ENCODE results near the gene TLL2.

Gene TLL2

DNA sequence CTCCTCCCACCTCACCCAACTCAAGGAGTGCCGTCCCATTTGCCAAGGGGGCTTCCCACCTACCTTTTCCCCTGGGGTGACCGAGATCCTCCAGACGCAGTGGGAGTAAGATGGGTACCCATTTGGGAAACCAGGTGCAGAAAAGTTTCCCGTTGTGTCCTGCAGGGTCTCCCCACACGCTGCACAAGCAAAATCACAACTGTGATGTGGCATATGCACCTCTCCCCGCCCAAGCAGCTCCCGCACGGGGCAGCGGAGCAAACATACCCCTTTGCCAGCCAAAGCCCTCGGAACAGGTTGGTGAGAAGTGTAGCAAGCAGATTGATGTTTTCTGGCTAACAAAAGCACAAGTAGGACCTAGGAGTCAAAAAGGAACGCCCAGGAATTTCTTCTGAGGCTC is 103.4 kb downstream of the TLL2 start:
- no peaks in the 10 kb centered on the region for H3K9me3 ChIP-seq (ENCODE audit: control insufficient read depth, low read length)
- H3K4me2 ChIP-seq (ENCODE audit: low read length) = no peak overlapping the region
- H3K36me3 ChIP-seq (ENCODE audit: control insufficient read depth, insufficient read depth, low read length) = no peaks in the 10 kb centered on the region
- no peaks in the 10 kb centered on the region for H3K79me2 ChIP-seq
- H3K4me1 ChIP-seq = no peaks in the 10 kb centered on the region
- H3K27me3 ChIP-seq (ENCODE audit: control insufficient read depth, insufficient read depth, low read length) = no peaks in the 10 kb centered on the region
- no peak overlapping the region for H3K4me3 ChIP-seq (ENCODE audit: low read depth, low read length)
- H2AFZ ChIP-seq = no peak overlapping the region
- H3K27ac ChIP-seq = no peak overlapping the region
- TF ChIP-seq CTCF (IDR thresholded peaks at IDR 0.05) = no peak
- no peak overlapping the region for H3K9ac ChIP-seq

DNA sequence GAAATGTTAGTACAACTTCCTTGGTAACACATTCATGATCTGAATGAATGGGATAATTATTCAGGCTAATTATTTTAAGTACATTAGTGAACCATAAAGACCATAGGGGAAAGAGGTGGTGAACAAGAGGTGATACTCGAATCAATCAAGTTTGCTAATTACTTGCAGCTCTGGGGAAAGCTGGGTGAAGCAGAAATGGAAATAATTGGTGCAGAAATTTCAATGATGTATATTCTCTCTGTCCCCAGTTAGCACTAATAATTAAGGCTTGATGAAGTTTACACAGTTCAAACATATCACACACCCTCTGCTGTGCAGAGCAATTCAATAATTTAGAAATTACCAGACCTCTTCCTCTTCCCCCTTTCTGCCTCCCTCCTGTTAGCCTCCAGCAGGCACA is 105.5 kb downstream of the TLL2 start:
- Histone ChIP-seq H3K79me2 (no peaks in the 10 kb centered on the region), H3K4me1 (no peaks in the 10 kb centered on the region), H3K36me3 (ENCODE audit: control insufficient read depth, insufficient read depth, low read length) (no peaks in the 10 kb centered on the region), H2AFZ (no peak overlapping the region), H3K9ac (no peak overlapping the region), H3K4me3 (ENCODE audit: low read depth, low read length) (no peak overlapping the region), H3K27me3 (ENCODE audit: control insufficient read depth, insufficient read depth, low read length) (no peaks in the 10 kb centered on the region), H3K4me2 (ENCODE audit: low read length) (no peak overlapping the region), H3K27ac (no peak overlapping the region), H3K9me3 (ENCODE audit: control insufficient read depth, low read length) (no peaks in the 10 kb centered on the region)
- no peak for TF ChIP-seq CTCF (IDR thresholded peaks at IDR 0.05)

- Histone ChIP-seq H3K9ac (no peak overlapping the region), H3K36me3 (ENCODE audit: control insufficient read depth, insufficient read depth, low read length) (no peaks in the 10 kb centered on the region), H3K4me3 (ENCODE audit: low read depth, low read length) (no peak overlapping the region), H3K27ac (no peak overlapping the region), H3K9me3 (ENCODE audit: control insufficient read depth, low read length) (no peaks in the 10 kb centered on the region), H3K4me1 (no peaks in the 10 kb centered on the region), H3K4me2 (ENCODE audit: low read length) (no peak overlapping the region), H2AFZ (no peak overlapping the region), H3K27me3 (ENCODE audit: control insufficient read depth, insufficient read depth, low read length) (no peaks in the 10 kb centered on the region), H3K79me2 (no peaks in the 10 kb centered on the region)
- no peak for TF ChIP-seq CTCF (IDR thresholded peaks at IDR 0.05)
Measured at GRCh38 chr10:96407560-96408069, 106.1 kb downstream of the TLL2 start.

- Histone ChIP-seq H3K36me3 (ENCODE audit: control insufficient read depth, insufficient read depth, low read length) (no peaks in the 10 kb centered on the region), H3K9me3 (ENCODE audit: control insufficient read depth, low read length) (no peaks in the 10 kb centered on the region), H3K79me2 (no peaks in the 10 kb centered on the region), H2AFZ (no peak overlapping the region), H3K27me3 (ENCODE audit: control insufficient read depth, insufficient read depth, low read length) (no peaks in the 10 kb centered on the region), H3K4me1 (no peaks in the 10 kb centered on the region), H3K9ac (no peak overlapping the region), H3K4me3 (ENCODE audit: low read depth, low read length) (no peak overlapping the region), H3K4me2 (ENCODE audit: low read length) (no peak overlapping the region), H3K27ac (no peak overlapping the region)
- TF ChIP-seq CTCF (IDR thresholded peaks at IDR 0.05) = no peak
Measured at GRCh38 chr10:96406091-96406490, 107.6 kb downstream of the TLL2 start.
